ENCODE measurements around the gene RAD51D. TPM values are rescaled to one million over a fixed set of nuclear protein-coding genes. Genes with fewer than 3 reads are reported as not detected.

The RAD51D gene
- total RNA-seq, 2 experiments from 2014 or later: 32.4 to 36.2 TPM

- intact Hi-C loops (cut with micrococcal nuclease): no loop called here
- Mint-ChIP-seq H3K27me3 (no peaks in the 10 kb centered on the region), H3K36me3 (ENCODE audit: low read depth) (peaks cover 38% of the 10 kb centered on the region), H3K4me1 (ENCODE audit: low read depth) (peaks cover 3% of the 10 kb centered on the region), H3K9me3 (no peaks in the 10 kb centered on the region), H3K4me3 (no peak overlapping the region), H3K27ac (peak overlapping the region; percentile 11)
- POLR2A ChIA-PET: interaction anchor here (0.6 to 3.1 kb wide), 7 partner anchors 8 to 121 kb away, joined by 3 to 17 read pairs (median 5); partner anchors contain the start of genes FNDC8 and NLE1
- ATAC-seq (peak; percentile 53), DNase-seq (no peak)
- CTCF ChIA-PET: interaction anchor here (1.2 to 1.7 kb wide), 2 partner anchors 9 to 11 kb away, joined by 3 to 12 read pairs; partner anchors contain the start of gene FNDC8
- TF ChIP-seq CTCF (IDR thresholded peaks at IDR 0.05): no peak
Observed at GRCh38 chr17:35129973-35130351, 10.3 kb upstream of the RAD51D start.

GRCh38 chr17:35129154-35129972 lies 9.7 kb upstream of the RAD51D start:
- TF ChIP-seq CTCF (IDR thresholded peaks at IDR 0.05): no peak
- DNase-seq (no peak), ATAC-seq (no peak)
- H3K36me3 Mint-ChIP-seq (ENCODE audit: low read depth): peaks cover 35% of the 10 kb centered on the region
- peak overlapping the region; percentile 11 for H3K27ac Mint-ChIP-seq
- H3K4me1 Mint-ChIP-seq (ENCODE audit: low read depth): peaks cover 3% of the 10 kb centered on the region
- intact Hi-C loops (cut with micrococcal nuclease): no loop called here
- H3K27me3 Mint-ChIP-seq: no peaks in the 10 kb centered on the region
- CTCF ChIA-PET: interaction anchor here (1.2 to 3.3 kb wide), 3 partner anchors 9 to 11 kb away, joined by 3 to 19 read pairs (median 12); partner anchors contain the start of genes FNDC8 and RAD51D
- POLR2A ChIA-PET: interaction anchor here (1.1 to 4.8 kb wide), 8 partner anchors 7 to 120 kb away, joined by 3 to 26 read pairs (median 10); partner anchors contain the start of genes NLE1 and RAD51D
- no peaks in the 10 kb centered on the region for H3K9me3 Mint-ChIP-seq
- H3K4me3 Mint-ChIP-seq: no peak overlapping the region

- POLR2A ChIA-PET: interaction anchor here (1.1 to 4.8 kb wide), 5 partner anchors 8 to 13 kb away, joined by 4 to 26 read pairs (median 10); partner anchors contain the start of genes NLE1 and RAD51D
- intact Hi-C loops (cut with micrococcal nuclease): no loop called here
- no peaks in the 10 kb centered on the region for H3K9me3 Mint-ChIP-seq
- peaks cover 23% of the 10 kb centered on the region for H3K36me3 Mint-ChIP-seq (ENCODE audit: low read depth)
- CTCF ChIA-PET: interaction anchor here (0.7 to 3.3 kb wide), 2 partner anchors 9 to 13 kb away, joined by 3 to 19 read pairs; partner anchors contain the start of gene RAD51D
- ATAC-seq: no peak
- H3K27me3 Mint-ChIP-seq: no peaks in the 10 kb centered on the region
- no peak overlapping the region for H3K27ac Mint-ChIP-seq
- TF ChIP-seq CTCF (IDR thresholded peaks at IDR 0.05): no peak
- H3K4me3 Mint-ChIP-seq: no peak overlapping the region
- H3K4me1 Mint-ChIP-seq (ENCODE audit: low read depth): peaks cover 3% of the 10 kb centered on the region
- no peak for DNase-seq
Observed at GRCh38 chr17:35127751-35128514, 8.3 kb upstream of the RAD51D start.

- CTCF ChIA-PET: interaction anchor here (0.8 to 3.8 kb wide), 4 partner anchors 9 to 577 kb away, joined by 4 to 33 read pairs (median 18); no protein-coding TSS in a partner anchor
- Mint-ChIP-seq H3K27ac (no peak within 1 kb of the TSS), H3K4me1 (ENCODE audit: low read depth) (peaks cover 21% of the 10 kb centered on the region), H3K9me3 (no peaks in the 10 kb centered on the region), H3K27me3 (no peaks in the 10 kb centered on the region), H3K4me3 (no peak within 1 kb of the TSS), H3K36me3 (ENCODE audit: low read depth) (peaks cover 19% of the 10 kb centered on the region)
- POLR2A ChIA-PET: interaction anchor here (1.2 to 3.2 kb wide), 2 partner anchors 7 to 9 kb away, joined by 5 to 15 read pairs; no protein-coding TSS in a partner anchor
- ATAC-seq (no peak), DNase-seq (no peak)
- TF ChIP-seq CTCF (IDR thresholded peaks at IDR 0.05): no peak
- intact Hi-C loops (cut with micrococcal nuclease): loop anchor here (5.0 kb wide), 2 partner anchors 124 to 579 kb away; no protein-coding TSS in a partner anchor
Observed at GRCh38 chr17:35121315-35121714, 1.7 kb upstream of the RAD51D start, which contains the start of gene FNDC8. Gene FNDC8, plus strand, starts transcription at chr17:35121615. Its CDS starts 79 bp downstream, at chr17:35121694.
